ENCODE data around the gene ZNF2.

The ZNF2 gene

DNA sequence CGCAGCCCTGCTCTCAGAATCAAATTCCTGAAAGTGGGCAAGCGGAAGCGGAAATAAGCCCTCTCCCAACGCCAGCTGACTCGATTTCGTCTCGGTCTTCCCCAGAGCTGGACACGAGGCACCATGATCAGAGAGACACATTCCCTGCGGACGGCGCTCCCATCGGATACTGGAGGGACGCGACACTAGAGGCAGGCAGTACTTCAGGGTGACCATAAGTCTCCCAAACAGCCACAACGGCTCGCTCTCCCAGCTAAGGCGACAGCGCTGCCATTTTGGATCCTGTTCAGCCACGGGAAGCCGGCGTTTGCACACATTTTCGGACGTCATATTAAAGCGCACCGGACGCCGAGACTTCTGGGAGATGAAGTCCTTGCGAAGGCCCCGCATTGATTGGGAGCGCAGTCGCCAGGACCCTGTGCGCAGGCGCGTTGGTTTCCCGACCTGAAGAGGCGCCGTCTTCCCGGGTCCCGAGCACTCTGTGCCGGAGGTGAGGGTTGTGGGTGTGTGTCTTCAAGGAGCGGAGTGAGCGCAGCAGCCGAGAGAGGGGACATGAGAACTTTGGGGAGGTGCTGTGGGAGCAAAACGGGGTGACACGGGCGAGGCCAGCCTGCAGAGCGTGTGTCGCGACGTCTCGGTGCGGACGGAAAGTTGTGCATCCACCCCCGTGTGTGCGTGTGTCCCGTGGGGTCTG is at the start of gene ZNF2:
TSS of gene ZNF2 (plus strand) at position 439 of the 694 bp plus-strand sequence. CDS start 10,418 bp downstream, outside the sequence.
- TF ChIP-seq, protein P1, sequence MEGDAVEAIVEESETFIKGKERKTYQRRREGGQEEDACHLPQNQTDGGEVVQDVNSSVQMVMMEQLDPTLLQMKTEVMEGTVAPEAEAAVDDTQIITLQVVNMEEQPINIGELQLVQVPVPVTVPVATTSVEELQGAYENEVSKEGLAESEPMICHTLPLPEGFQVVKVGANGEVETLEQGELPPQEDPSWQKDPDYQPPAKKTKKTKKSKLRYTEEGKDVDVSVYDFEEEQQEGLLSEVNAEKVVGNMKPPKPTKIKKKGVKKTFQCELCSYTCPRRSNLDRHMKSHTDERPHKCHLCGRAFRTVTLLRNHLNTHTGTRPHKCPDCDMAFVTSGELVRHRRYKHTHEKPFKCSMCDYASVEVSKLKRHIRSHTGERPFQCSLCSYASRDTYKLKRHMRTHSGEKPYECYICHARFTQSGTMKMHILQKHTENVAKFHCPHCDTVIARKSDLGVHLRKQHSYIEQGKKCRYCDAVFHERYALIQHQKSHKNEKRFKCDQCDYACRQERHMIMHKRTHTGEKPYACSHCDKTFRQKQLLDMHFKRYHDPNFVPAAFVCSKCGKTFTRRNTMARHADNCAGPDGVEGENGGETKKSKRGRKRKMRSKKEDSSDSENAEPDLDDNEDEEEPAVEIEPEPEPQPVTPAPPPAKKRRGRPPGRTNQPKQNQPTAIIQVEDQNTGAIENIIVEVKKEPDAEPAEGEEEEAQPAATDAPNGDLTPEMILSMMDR (IDR thresholded peaks at IDR 0.05; ENCODE audit: low read depth, low read length) = no peak
- peak within 1 kb of the TSS; percentile 82 for H3K4me3 ChIP-seq (ENCODE audit: low read depth, low read length)

DNA sequence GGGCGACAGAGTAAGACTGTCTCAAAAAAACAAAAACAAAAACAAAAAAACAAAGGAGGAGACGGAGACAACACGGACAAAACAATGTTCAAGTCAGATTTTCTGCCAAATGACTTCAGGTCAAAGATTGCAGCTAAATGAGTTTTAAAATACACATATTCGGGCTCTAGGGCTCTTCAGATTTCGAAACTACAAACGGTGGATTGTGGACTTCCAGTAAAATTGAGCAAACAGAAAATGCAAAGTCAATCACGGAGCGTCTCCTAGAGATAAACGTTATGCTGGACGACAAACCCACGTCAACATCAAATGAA is 44.6 kb upstream of the ZNF2 start:
- TF ChIP-seq, protein P1 (IDR thresholded peaks at IDR 0.05; ENCODE audit: low read depth, low read length) = no peak
- peak overlapping the region; percentile 97 for H3K4me3 ChIP-seq (ENCODE audit: low read depth, low read length)

DNA sequence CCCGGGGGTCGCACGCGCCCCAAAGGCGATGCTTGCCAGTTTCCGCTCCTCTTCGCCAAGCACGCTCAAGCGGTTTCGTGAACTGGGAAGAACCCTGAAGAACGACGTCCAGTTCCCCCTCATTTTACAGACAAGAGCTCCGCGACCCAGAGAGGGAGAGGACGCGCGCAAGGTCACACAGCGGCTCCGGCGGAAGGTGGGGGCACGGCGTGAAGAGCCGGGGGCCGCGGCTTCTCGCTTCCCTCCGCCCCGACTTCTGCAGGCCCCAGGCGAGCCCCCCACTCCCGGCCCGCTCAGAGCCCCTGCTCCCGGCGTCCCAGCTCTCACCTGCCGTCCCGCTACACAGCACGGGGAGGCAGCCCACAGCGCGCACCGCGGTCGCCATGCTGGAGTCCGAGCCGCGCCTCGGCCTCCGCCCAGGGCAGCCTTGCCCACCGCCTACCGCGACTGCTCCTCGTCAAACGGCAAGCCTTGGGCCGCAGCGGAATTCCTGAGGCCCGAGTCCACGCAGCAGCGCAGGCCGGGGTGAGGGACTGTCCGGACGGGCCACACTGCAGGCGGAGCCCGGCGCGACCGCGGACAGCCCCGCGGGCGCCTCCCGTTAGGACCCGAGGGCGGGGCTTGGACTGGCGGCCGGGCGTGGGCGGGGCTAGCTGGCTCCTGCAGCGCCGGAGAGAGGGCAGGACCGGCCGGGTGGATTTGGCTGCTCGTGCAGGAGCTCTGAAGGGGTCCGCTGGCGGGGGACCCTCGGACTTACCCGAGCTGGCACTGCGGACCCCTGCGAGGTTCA is 44.0 kb upstream of the ZNF2 start, which contains the start of gene MRPS5:
TSS of gene MRPS5 (minus strand) at position 402 of the 790 bp plus-strand sequence. CDS start at position 385, 17 bp downstream.
- TF ChIP-seq, protein P1 (IDR thresholded peaks at IDR 0.05; ENCODE audit: low read depth, low read length) = no peak
- peak within 1 kb of the TSS; percentile 97 for H3K4me3 ChIP-seq (ENCODE audit: low read depth, low read length)

DNA sequence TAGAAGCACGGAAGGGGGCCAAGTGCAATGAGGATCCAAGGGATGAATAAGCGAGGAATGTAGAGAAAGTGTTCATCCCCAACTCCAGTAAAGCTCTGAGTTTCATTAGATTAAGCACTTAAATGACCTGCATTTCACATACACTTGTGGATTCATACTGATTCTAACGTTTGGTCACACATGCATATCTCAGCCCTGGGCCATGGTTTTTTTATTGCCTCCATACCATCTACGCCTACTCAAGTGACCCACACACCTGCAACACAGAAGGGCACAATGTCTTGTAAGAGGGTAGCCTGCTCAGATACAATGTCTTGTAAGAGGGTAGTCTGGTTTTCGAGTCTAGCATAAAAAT is 43.4 kb upstream of the ZNF2 start:
- H3K4me3 ChIP-seq (ENCODE audit: low read depth, low read length) = peak overlapping the region; percentile 97
- TF ChIP-seq, protein P1 (IDR thresholded peaks at IDR 0.05; ENCODE audit: low read depth, low read length) = no peak

DNA sequence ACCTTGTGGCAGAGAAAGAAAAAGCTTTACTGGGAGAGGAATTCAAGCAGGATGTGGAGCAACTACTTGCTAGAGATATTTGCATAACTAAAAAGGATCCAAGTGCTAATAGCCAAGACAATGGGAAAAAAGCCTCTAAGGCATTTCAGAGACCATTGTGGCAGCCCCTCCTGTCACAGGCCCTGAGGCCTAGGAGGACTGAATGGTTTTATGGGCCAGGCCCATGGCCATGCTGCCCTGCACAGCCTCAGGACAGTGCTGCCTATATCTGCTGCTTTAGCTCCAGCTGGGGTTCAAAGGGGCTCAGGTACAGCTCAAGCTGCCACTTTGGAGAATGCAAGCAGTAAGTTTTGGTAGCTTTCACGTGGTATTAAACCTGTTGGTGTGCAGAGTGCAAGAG is 26.9 kb upstream of the ZNF2 start:
- TF ChIP-seq, protein P1 (IDR thresholded peaks at IDR 0.05; ENCODE audit: low read depth, low read length) = no peak
- no peak overlapping the region for H3K4me3 ChIP-seq (ENCODE audit: low read depth, low read length)

DNA sequence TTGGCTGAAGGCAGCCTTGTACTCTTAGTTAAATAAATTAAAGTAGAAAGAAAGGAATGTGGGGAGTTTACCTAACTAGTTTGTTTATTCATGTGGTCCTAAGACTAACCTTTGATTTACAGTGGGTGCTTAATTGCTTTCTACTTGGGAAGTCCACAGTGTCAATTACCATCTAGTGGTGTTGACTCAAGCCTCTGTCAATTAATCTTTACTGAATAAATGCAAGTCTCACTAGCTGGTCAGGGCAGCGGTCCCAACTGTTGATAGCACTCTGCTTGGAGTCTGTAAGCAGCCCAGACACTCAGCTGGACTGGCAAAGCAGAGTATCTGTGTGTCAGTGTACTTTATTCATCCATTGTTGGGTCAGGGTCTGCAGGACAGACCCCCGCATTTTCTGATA is 21.8 kb upstream of the ZNF2 start:
- no peak overlapping the region for H3K4me3 ChIP-seq (ENCODE audit: low read depth, low read length)
- TF ChIP-seq, protein P1 (IDR thresholded peaks at IDR 0.05; ENCODE audit: low read depth, low read length) = no peak

DNA sequence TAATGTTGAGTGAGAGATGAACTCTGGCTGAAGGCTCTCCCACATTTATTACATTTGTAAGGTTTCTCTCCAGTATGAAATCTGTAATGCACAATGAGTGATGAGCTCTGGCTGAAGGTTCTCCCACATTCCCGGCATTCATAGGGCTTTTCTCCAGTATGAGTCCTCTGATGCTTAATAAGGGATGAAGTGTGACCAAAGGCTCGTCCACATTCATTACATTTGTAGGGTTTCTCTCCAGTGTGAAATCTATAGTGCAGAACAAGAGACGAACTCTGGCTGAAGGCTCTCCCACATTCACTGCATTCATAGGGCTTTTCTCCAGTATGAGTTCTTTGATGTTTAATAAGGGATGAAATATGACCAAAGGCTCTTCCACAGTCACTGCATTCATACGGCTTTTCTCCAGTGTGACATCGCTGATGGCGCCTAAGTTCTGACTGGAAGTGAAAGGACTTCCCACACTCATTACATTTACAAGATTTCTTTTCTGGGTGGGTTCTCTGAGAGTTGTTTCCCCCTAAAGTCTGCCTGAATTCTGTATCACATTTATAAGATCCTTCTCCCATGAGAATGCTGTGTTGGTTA is 16.1 kb upstream of the ZNF2 start:
- no peak overlapping the region for H3K4me3 ChIP-seq (ENCODE audit: low read depth, low read length)

More for the DNA sequence above, 16.1 kb upstream of the ZNF2 start:
- TF ChIP-seq, protein P1 (IDR thresholded peaks at IDR 0.05; ENCODE audit: low read depth, low read length) = no peak

Data from WI38 (cell line).